Hematopoietic multipotent progenitor cell (in vitro differentiated cells): ENCODE data around the gene WDR31. TPM values are rescaled to one million over a fixed set of nuclear protein-coding genes. Genes with fewer than 3 reads are reported as not detected.

Experiments
- DNase-seq, 3 donors: peaks; one replicate each; pipeline ENCODE4 v3.0.0-alpha.2; 2011 to 2015; ENCODE audit warnings: low read depth in 2 of 3, low spot score in 2 of 3
- total RNA-seq: library from RNA; depleted of rRNA; stranded (reverse); fragments of >200 nt; gene quantifications from one replicate; pipeline ENCODE4 v1.2.3, GENCODE V29; 2012

WDR31 gene
- total RNA-seq, 1 donor: 3.2 TPM

- DNase-seq: peak in 2 of 3 donors; percentile 86 to 94
These were observed 3.7 kb upstream of the WDR31 start for GRCh38 chr9:113343732-113344231.

- DNase-seq: peak in 1 of 3 donors; percentile 85
These were observed 1.8 kb upstream of the WDR31 start for GRCh38 chr9:113341712-113342410.

GRCh38 chr9:113337714-113338113 is 2.4 kb downstream of the WDR31 start:
- no peak for DNase-seq

GRCh38 chr9:113331780-113332179 is 8.3 kb downstream of the WDR31 start:
- no peak for DNase-seq

GRCh38 chr9:113328045-113328782 is 11.9 kb downstream of the WDR31 start:
- no peak for DNase-seq

GRCh38 chr9:113326230-113326629 is 13.8 kb downstream of the WDR31 start:
- DNase-seq: no peak

- DNase-seq: no peak
These were observed 17.4 kb downstream of the WDR31 start for GRCh38 chr9:113322671-113323070.

GRCh38 chr9:113320051-113320450 is 20.0 kb downstream of the WDR31 start:
- no peak for DNase-seq

- no peak for DNase-seq
These were observed 21.0 kb downstream of the WDR31 start for GRCh38 chr9:113319054-113319453.

GRCh38 chr9:113317777-113318176 is 22.3 kb downstream of the WDR31 start:
- no peak for DNase-seq

- DNase-seq: no peak
These were observed 24.0 kb downstream of the WDR31 start for GRCh38 chr9:113316030-113316429.

GRCh38 chr9:113315231-113315630 is 24.8 kb downstream of the WDR31 start:
- DNase-seq: no peak

- DNase-seq: no peak
These were observed 26.8 kb downstream of the WDR31 start for GRCh38 chr9:113313261-113313660.

GRCh38 chr9:113311961-113312360 is 28.1 kb downstream of the WDR31 start:
- DNase-seq: no peak

GRCh38 chr9:113310538-113310937 is 29.5 kb downstream of the WDR31 start:
- DNase-seq: no peak

GRCh38 chr9:113309204-113309813 is 30.8 kb downstream of the WDR31 start:
- DNase-seq: peak in 2 of 3 donors; percentile 42 to 78

GRCh38 chr9:113307396-113307975 is 32.6 kb downstream of the WDR31 start:
- no peak for DNase-seq

- DNase-seq: no peak
These were observed 33.5 kb downstream of the WDR31 start for GRCh38 chr9:113306566-113306965.

GRCh38 chr9:113302792-113303418 is 37.2 kb downstream of the WDR31 start, which contains the start of gene RNF183:
RNF183 (minus strand) TSS chr9:113303376; CDS start chr9:113298184, 5,192 bp downstream.
- no peak for DNase-seq

GRCh38 chr9:113301548-113301947 is 38.5 kb downstream of the WDR31 start:
- DNase-seq: no peak
